H1 (cell line): ENCODE data around the gene MACROH2A1. TPM values are rescaled to one million over a fixed set of nuclear protein-coding genes. Genes with fewer than 3 reads are reported as not detected.

ENCODE experiments used
- CTCF ChIA-PET: fragments of 300-600 bp; sonication (Branson Sonifier 250); formaldehyde crosslinking; loops from one replicate; lab custom pipeline; 2021; ENCODE audit not compliant: partially characterized antibody; lab: Charles Lee
- POLR2A ChIA-PET: fragments of 300-600 bp; sonication (Branson Sonifier 250); formaldehyde crosslinking; loops from one replicate; lab custom pipeline; 2021; ENCODE audit warnings: inconsistent platforms; ENCODE audit not compliant: partially characterized antibody; lab: Charles Lee
- DNase-seq, 2 experiments: peaks; one replicate each; pipeline versions ENCODE4 v3.0.0 to v3.0.0-alpha.2; 2010 to 2022; ENCODE audit warnings: low spot score in 2 of 2, low read depth in 1 of 2, mixed read lengths in 1 of 2
- FAIRE-seq: peaks from 2 replicates; lab custom pipeline; 2011; peaks lifted over from hg19 to GRCh38; lab: Jason Lieb, UNC
- H2AFZ ChIP-seq: 2 replicates; pipeline ENCODE4 v1.8.1; 2012; ENCODE audit warnings: low read length, inconsistent platforms
- H2AK5ac ChIP-seq: 2 replicates; pipeline ENCODE4 v1.6.1; 2013; ENCODE audit warnings: low read depth, low read length
- H2BK120ac ChIP-seq: replicated peaks from 2 replicates; pipeline ENCODE3; 2013; ENCODE audit warnings: low read depth, low read length, inconsistent platforms
- H2BK12ac ChIP-seq: 2 replicates; pipeline ENCODE4 v1.6.1; 2013; ENCODE audit warnings: low read depth, low read length
- H2BK15ac ChIP-seq: 2 replicates; pipeline ENCODE4 v1.6.1; 2013; ENCODE audit warnings: low read length
- H2BK20ac ChIP-seq: 2 replicates; pipeline ENCODE4 v1.6.1; 2013; ENCODE audit warnings: low read length
- H2BK5ac ChIP-seq: 2 replicates; pipeline ENCODE4 v1.6.1; 2013; ENCODE audit warnings: low read depth, low read length
- H3K14ac ChIP-seq: 2 replicates; pipeline ENCODE4 v1.6.1; 2013; ENCODE audit warnings: inconsistent platforms; ENCODE audit not compliant: insufficient read length
- H3K18ac ChIP-seq: 2 replicates; pipeline ENCODE4 v1.6.1; 2013; ENCODE audit warnings: low read length; ENCODE audit errors: extremely low read depth
- H3K23ac ChIP-seq: 2 replicates; pipeline ENCODE4 v1.6.1; 2013; ENCODE audit warnings: inconsistent platforms; ENCODE audit not compliant: insufficient read length
- H3K23me2 ChIP-seq: 2 replicates; pipeline ENCODE4 v1.6.1; 2013; ENCODE audit warnings: low read depth, low read length
- H3K27ac ChIP-seq: 2 replicates; pipeline ENCODE4 v1.6.1; 2011; ENCODE audit warnings: low read depth, low read length, inconsistent platforms
- H3K27me3 ChIP-seq, 4 experiments: replicated peaks in 1 of 4; 1 replicate in 1 of 4; 2 replicates in 3 of 4; pipeline versions ENCODE4 v1.6.1 to v1.8.1; 2011 to 2013; ENCODE audit warnings: low read length in 3 of 4, mild to moderate bottlenecking in 3 of 4, inconsistent platforms in 2 of 4, mixed read lengths in 2 of 4, moderate library complexity in 1 of 4; ENCODE audit not compliant: control insufficient read depth in 3 of 4, insufficient read depth in 3 of 4; ENCODE audit errors: extremely low read depth in 1 of 4
- H3K36me3 ChIP-seq, 4 experiments: 2 replicates each; pipeline versions ENCODE4 v1.6.1 to v1.8.1; 2011 to 2013; ENCODE audit warnings: mild to moderate bottlenecking in 4 of 4, low read length in 3 of 4, moderate library complexity in 2 of 4, control low read depth in 1 of 4, inconsistent platforms in 1 of 4; ENCODE audit not compliant: insufficient read depth in 4 of 4, control insufficient read depth in 2 of 4
- H3K4ac ChIP-seq: replicated peaks from 2 replicates; pipeline ENCODE3; 2013; ENCODE audit warnings: low read length, low read depth, mixed read lengths, inconsistent platforms; ENCODE audit not compliant: insufficient read length
- H3K4me1 ChIP-seq, 4 experiments: replicated peaks in 1 of 4; 1 replicate in 1 of 4; 2 replicates in 3 of 4; pipeline versions ENCODE4 v1.6.1 to v1.8.1; 2011 to 2013; ENCODE audit warnings: low read length in 3 of 4, inconsistent platforms in 2 of 4, mixed read lengths in 1 of 4; ENCODE audit not compliant: insufficient read depth in 4 of 4, control insufficient read depth in 3 of 4
- H3K4me2 ChIP-seq, 2 experiments: 2 replicates each; pipeline versions ENCODE4 v1.6.1 to v1.8.1; 2011 to 2013; ENCODE audit warnings: low read depth in 2 of 2, low read length in 2 of 2, control low read depth in 1 of 2, inconsistent platforms in 1 of 2, mild to moderate bottlenecking in 1 of 2; ENCODE audit not compliant: insufficient read depth in 1 of 2
- H3K4me3 ChIP-seq, 4 experiments: fragments of 200-600, 300-600 bp in 1 of 4; sonication (generic), shearing (Covaris generic), sonication (Bioruptor Twin) in 1 of 4; 2 replicates each; pipeline versions ENCODE4 v1.5.1 to v1.8.1; 2011 to 2016; ENCODE audit warnings: low read length in 4 of 4, low read depth in 3 of 4, control low read depth in 2 of 4, inconsistent platforms in 2 of 4, mild to moderate bottlenecking in 2 of 4, mixed read lengths in 1 of 4, moderate library complexity in 1 of 4; ENCODE audit not compliant: insufficient read depth in 2 of 4; ENCODE audit errors: extremely low read depth in 1 of 4
- H3K56ac ChIP-seq: replicated peaks from 2 replicates; pipeline ENCODE3; 2013; ENCODE audit warnings: low read depth, mild to moderate bottlenecking, mixed read lengths, low read length, inconsistent platforms; ENCODE audit not compliant: insufficient read length
- H3K79me1 ChIP-seq: 2 replicates; pipeline ENCODE4 v1.6.1; 2013; ENCODE audit warnings: low read depth, low read length, control low read depth
- H3K79me2 ChIP-seq, 2 experiments: 2 replicates each; pipeline versions ENCODE4 v1.6.1 to v1.8.1; 2012 to 2013; ENCODE audit warnings: low read length in 2 of 2, mild to moderate bottlenecking in 2 of 2, inconsistent platforms in 1 of 2; ENCODE audit not compliant: insufficient read depth in 2 of 2, control insufficient read depth in 1 of 2
- H3K9ac ChIP-seq, 4 experiments: replicated peaks in 1 of 4; 1 replicate in 1 of 4; 2 replicates in 3 of 4; pipeline versions ENCODE4 v1.6.1 to v1.8.1; 2011 to 2013; ENCODE audit warnings: low read depth in 3 of 4, low read length in 3 of 4, control low read depth in 2 of 4, mild to moderate bottlenecking in 2 of 4, moderate library complexity in 2 of 4, inconsistent platforms in 1 of 4; ENCODE audit errors: extremely low read depth in 1 of 4
- H3K9me3 ChIP-seq, 2 experiments: 2 replicates each; pipeline versions ENCODE4 v1.6.1 to v1.8.1; 2012 to 2013; ENCODE audit warnings: mild to moderate bottlenecking in 2 of 2, moderate library complexity in 2 of 2, control low read depth in 1 of 2, inconsistent platforms in 1 of 2, low read depth in 1 of 2, low read length in 1 of 2, mixed read lengths in 1 of 2; ENCODE audit not compliant: insufficient read depth in 2 of 2
- H4K20me1 ChIP-seq, 2 experiments: replicated peaks in 1 of 2; 2 replicates each; pipeline versions ENCODE3 to v1.8.1; 2011 to 2013; ENCODE audit warnings: inconsistent platforms in 2 of 2, low read length in 2 of 2, mild to moderate bottlenecking in 1 of 2; ENCODE audit not compliant: insufficient read depth in 2 of 2, control insufficient read depth in 1 of 2
- H4K5ac ChIP-seq: 2 replicates; pipeline ENCODE4 v1.6.1; 2013; ENCODE audit warnings: low read length, low read depth, mixed read lengths, inconsistent platforms; ENCODE audit not compliant: insufficient read length
- H4K8ac ChIP-seq: 2 replicates; pipeline ENCODE4 v1.8.0; 2013; ENCODE audit warnings: mild to moderate bottlenecking, moderate library complexity, low read length, inconsistent platforms; ENCODE audit not compliant: insufficient read depth; ENCODE audit errors: extremely low read depth
- H4K91ac ChIP-seq: replicated peaks from 2 replicates; pipeline ENCODE3; 2013; ENCODE audit warnings: low read length, mixed read lengths, inconsistent platforms; ENCODE audit not compliant: insufficient read length
- ASH2L ChIP-seq: fragments of 200-600, 300-600 bp; sonication (generic); IDR thresholded peaks from one replicate; pipeline ENCODE4 v1.7.1; 2017; ENCODE audit warnings: low read length
- BCL11A ChIP-seq, 2 experiments: IDR thresholded peaks; one replicate each; pipeline ENCODE4 v1.6.1; 2011; ENCODE audit warnings: low read depth in 2 of 2, low read length in 2 of 2, mild to moderate bottlenecking in 2 of 2
- CBX5 ChIP-seq: fragments of 300-800, 300-1000 bp; sonication (generic); IDR thresholded peaks from 2 replicates; pipeline ENCODE4 v1.7.1; 2016; ENCODE audit warnings: antibody characterized with exemption, low read length, low read depth
- EP300 ChIP-seq, 2 experiments: IDR thresholded peaks; 1 replicate in 1 of 2; 2 replicates in 1 of 2; pipeline ENCODE4 v1.6.1; 2011 to 2012; ENCODE audit warnings: low read depth in 2 of 2, low read length in 2 of 2, mild to moderate bottlenecking in 2 of 2, borderline replicate concordance in 1 of 2, inconsistent platforms in 1 of 2, moderate library complexity in 1 of 2
- RAD21 ChIP-seq, 2 experiments: IDR thresholded peaks in 1 of 2; conservative IDR thresholded peaks in 1 of 2; 2 replicates each; pipeline ENCODE4 v1.6.1; 2011; ENCODE audit warnings: low read depth in 2 of 2, low read length in 2 of 2, improper control_type of control experiment in 1 of 2, inconsistent platforms in 1 of 2, mild to moderate bottlenecking in 1 of 2, moderate library complexity in 1 of 2
- SAP30 ChIP-seq: fragments of 300-600 bp; sonication (generic); IDR thresholded peaks from 2 replicates; pipeline ENCODE4 v1.7.1; 2012; ENCODE audit warnings: low read length, moderate library complexity, mild to moderate bottlenecking, inconsistent platforms; ENCODE audit not compliant: insufficient read depth, insufficient replicate concordance
- SRF ChIP-seq: IDR thresholded peaks from 2 replicates; pipeline ENCODE4 v1.6.1; 2011; ENCODE audit warnings: mild to moderate bottlenecking, low read depth, low read length, moderate library complexity
- TAF7 ChIP-seq: optimal IDR thresholded peaks from 2 replicates; pipeline ENCODE3; 2011; ENCODE audit warnings: low read depth, mild to moderate bottlenecking, inconsistent platforms, low read length, moderate library complexity, borderline replicate concordance
- ZNF274 ChIP-seq: IDR thresholded peaks from 2 replicates; pipeline ENCODE4 v1.7.0; 2012; ENCODE audit warnings: low read length, borderline replicate concordance; ENCODE audit errors: extremely low read depth
- WGBS, 2 experiments: shearing (Covaris generic) in 1 of 2; methylation state at CpG; one replicate each; pipeline versions ENCODE4 v1.1.6 to v1.1.7; 2013 to 2015; ENCODE audit warnings: low lambda C conversion rate in 2 of 2, mixed read lengths in 2 of 2, inconsistent platforms in 1 of 2, low coverage in 1 of 2, missing lambda C conversion rate in 1 of 2; ENCODE audit not compliant: insufficient replicate concordance in 2 of 2, insufficient coverage in 1 of 2, insufficient read length in 1 of 2; ENCODE audit errors: extremely low coverage in 1 of 2, missing lambda C conversion rate in 1 of 2; 5-methylcytosine and 5-hydroxymethylcytosine counted together
- polyA plus RNA-seq, 7 experiments: library from polyadenylated mRNA; depleted of rRNA in 3 of 7; stranded (reverse) in 5 of 7; unstranded in 2 of 7; fragments of >200 nt in 5 of 7; fragments of 200-250 nt in 2 of 7; gene quantifications; 1 replicate in 5 of 7; 2 replicates in 1 of 7; 4 replicates in 1 of 7; pipeline versions ENCODE4 v1.2.1 to v1.2.3, GENCODE V29; 2011 to 2013; ENCODE audit warnings: missing spikeins in 2 of 7, mixed read lengths in 2 of 7
- total RNA-seq: library from RNA; stranded (reverse); fragmentation: NEBNext Ultra II Directional; extraction: Animal tissue kit (Norgen Biotek cat#: 25700); gene quantifications from 2 replicates; pipeline ENCODE4 v1.2.1, GENCODE V29; 2021
- TF ChIP-seq, protein P1 (sequence below): IDR thresholded peaks from 2 replicates; pipeline ENCODE4 v1.6.1; 2011; ENCODE audit warnings: low read length, improper control_type of control experiment

The MACROH2A1 gene
- total and polyA plus RNA-seq, 2 of the 8 experiments (the other 6 are each of a cell fraction or from before 2014, with no cell fraction given) = 60.0 to 92.3 TPM

DNA sequence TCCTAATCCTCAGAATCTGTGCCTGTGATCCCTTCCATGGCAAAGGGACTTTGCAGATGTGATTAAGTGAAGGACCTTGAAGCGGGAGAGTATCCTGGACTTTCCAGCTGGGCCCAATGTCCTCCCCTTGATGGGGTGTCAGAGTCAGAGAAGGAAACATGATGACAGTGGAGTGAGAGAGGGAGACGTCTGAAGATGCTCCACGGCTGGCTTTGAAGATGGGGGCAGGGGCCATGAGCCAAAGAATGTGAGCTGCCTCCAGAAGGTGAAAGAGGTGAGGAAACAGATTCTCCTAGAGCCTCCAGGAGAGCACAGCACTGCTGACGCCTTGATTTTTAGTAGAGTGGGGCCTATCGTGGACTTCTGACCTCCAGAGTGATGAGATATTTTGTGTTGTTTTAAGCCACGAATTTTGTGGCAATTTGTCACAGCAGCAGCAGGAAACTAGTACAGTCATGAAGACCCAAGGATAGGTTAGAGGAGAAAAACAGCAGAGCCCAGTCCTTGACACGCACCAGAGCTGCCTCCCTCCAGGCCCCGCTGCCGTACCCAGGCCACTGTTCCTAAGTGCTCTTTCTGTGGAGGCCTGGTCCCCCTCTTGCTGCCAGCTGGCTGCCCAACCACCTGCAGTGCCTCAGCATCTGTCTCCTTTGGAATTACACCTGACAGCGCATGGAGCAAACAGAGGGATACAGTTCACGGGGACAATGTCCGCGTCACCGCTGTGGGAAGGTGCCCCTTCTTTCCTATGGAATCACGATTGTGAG lies 78.1 kb downstream of the MACROH2A1 start:
- Histone ChIP-seq H4K5ac (no peak overlapping the region), H2AFZ (no peak overlapping the region), H3K36me3 (no peaks in the 10 kb centered on the region), H3K4me1 (no peaks in the 10 kb centered on the region; a peak in 1 of 7 replicates), H4K8ac (no peak overlapping the region), H3K56ac (no peak overlapping the region), H3K23ac (no peak overlapping the region), H2BK120ac (no peak overlapping the region), H3K79me2 (no peaks in the 10 kb centered on the region), H2BK12ac (no peak overlapping the region), H3K4me2 (no peak overlapping the region), H3K27me3 (no peaks in the 10 kb centered on the region), H3K27ac (no peak overlapping the region), H2AK5ac (no peak overlapping the region), H4K91ac (no peak overlapping the region), H2BK20ac (no peak overlapping the region), H3K9ac (no peak overlapping the region), H3K14ac (no peak overlapping the region), H3K4me3 (no peak overlapping the region), H3K23me2 (no peaks in the 10 kb centered on the region), H3K4ac (no peak overlapping the region), H3K9me3 (0 out of 4 replicates have a peak, but pooled peaks cover 0 to 2% of the 10 kb centered on the region in 2 experiments), H2BK5ac (no peak overlapping the region), H3K79me1 (no peaks in the 10 kb centered on the region), H2BK15ac (no peak overlapping the region), H3K18ac (no peak overlapping the region), H4K20me1 (peaks cover 0 to 3% of the 10 kb centered on the region in 2 experiments)
- POLR2A ChIA-PET = no interaction called here
- CTCF ChIA-PET = interaction anchor here (0.7 to 1.9 kb wide), 8 partner anchors 9 to 209 kb away, joined by 3 to 9 read pairs (median 3); no protein-coding TSS in a partner anchor
- FAIRE-seq = no peak
- DNase-seq = no peak
- 87% methylated on average over 15 of the region's 15 CpGs; no CpG with 5 or more reads in 1 of the 2 experiments for WGBS, 2 experiments
- TF ChIP-seq EP300 (IDR thresholded peaks at IDR 0.05; ENCODE audit: borderline replicate concordance in 1 of 2, low read depth in 2 of 2, low read length in 2 of 2) (no peak), ASH2L (no peak), SAP30 (no peak), CBX5 (no peak), BCL11A (IDR thresholded peaks at IDR 0.05; ENCODE audit: low read depth in 2 of 2, low read length in 2 of 2) (no peak), TAF7 (no peak), ZNF274 (no peak), RAD21 (IDR thresholded peaks at IDR 0.05 in 1 of 2, conservative IDR thresholded peaks at IDR 0.05 in 1 of 2; ENCODE audit: low read depth in 2 of 2, low read length in 2 of 2) (no peak), SRF (no peak)
- TF ChIP-seq, protein P1, sequence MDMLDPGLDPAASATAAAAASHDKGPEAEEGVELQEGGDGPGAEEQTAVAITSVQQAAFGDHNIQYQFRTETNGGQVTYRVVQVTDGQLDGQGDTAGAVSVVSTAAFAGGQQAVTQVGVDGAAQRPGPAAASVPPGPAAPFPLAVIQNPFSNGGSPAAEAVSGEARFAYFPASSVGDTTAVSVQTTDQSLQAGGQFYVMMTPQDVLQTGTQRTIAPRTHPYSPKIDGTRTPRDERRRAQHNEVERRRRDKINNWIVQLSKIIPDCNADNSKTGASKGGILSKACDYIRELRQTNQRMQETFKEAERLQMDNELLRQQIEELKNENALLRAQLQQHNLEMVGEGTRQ = no peak
